K562 (cell line): ENCODE data around the gene TSSK6. TPM values are rescaled to one million over a fixed set of nuclear protein-coding genes. Genes with fewer than 3 reads are reported as not detected.

Experiments used
- ATAC-seq: fragments of 200-7000 bp; cut with Tn5 transposase; 3 replicates; pipeline ENCODE4 v1.9.1; 2020; ENCODE audit warnings: moderate library complexity
- BruUV-seq: library from RNA; stranded (reverse); fragments of 400-500 nt; replicated peaks from 2 replicates; lab custom pipeline; 2021; lab: Mats Ljungman, UMichigan
- CTCF ChIA-PET: fragments of 300-600 bp; formaldehyde crosslinking; extraction: SDS; loops from one replicate; lab custom pipeline; 2021; ENCODE audit warnings: low intra/inter-chr PET ratio; lab: Yijun Ruan, JAX
- POLR2A ChIA-PET: fragments of 300-600, 350-650 bp; sonication (Branson Sonifier 250); formaldehyde crosslinking; extraction: SDS; loops from one replicate; lab custom pipeline; 2021; ENCODE audit warnings: antibody characterized with exemption, inconsistent platforms; lab: Yijun Ruan, JAX
- DNase-seq, 4 experiments: peaks; one replicate each; pipeline versions ENCODE4 v3.0.0 to v3.0.0-alpha.2; 2011 to 2018; ENCODE audit warnings: low spot score in 3 of 4, mixed read lengths in 3 of 4; ENCODE audit errors: extremely low read depth in 1 of 4
- FAIRE-seq: peaks from 2 replicates; lab custom pipeline; 2011; peaks lifted over from hg19 to GRCh38; lab: Jason Lieb, UNC
- H2AFZ ChIP-seq: 2 replicates; pipeline ENCODE4 v1.6.0; 2011; ENCODE audit warnings: low read depth, low read length, control low read depth, inconsistent platforms
- H3K27ac ChIP-seq: fragments of 200-600 bp; 3 replicates; pipeline ENCODE4 v1.8.0; 2011; ENCODE audit warnings: low read depth, mild to moderate bottlenecking, control low read depth, inconsistent platforms, low read length, moderate library complexity, mixed read lengths; ENCODE audit errors: extremely low read depth
- H3K27me3 ChIP-seq, 2 experiments: fragments of 300-600 bp in 1 of 2; 2 replicates in 1 of 2; 3 replicates in 1 of 2; pipeline versions ENCODE4 v1.6.0 to v1.8.0; 2011; ENCODE audit warnings: inconsistent platforms in 2 of 2, low read length in 2 of 2, mild to moderate bottlenecking in 1 of 2, mixed read lengths in 1 of 2, moderate library complexity in 1 of 2; ENCODE audit not compliant: control insufficient read depth in 2 of 2, insufficient read depth in 2 of 2
- H3K36me3 ChIP-seq: fragments of 300-600 bp; 3 replicates; pipeline ENCODE4 v1.8.0; 2011; ENCODE audit warnings: mild to moderate bottlenecking, low read length, inconsistent platforms; ENCODE audit not compliant: control insufficient read depth, insufficient read depth
- H3K4me1 ChIP-seq, 2 experiments: fragments of 200-600 bp in 1 of 2; replicated peaks in 1 of 2; 2 replicates in 1 of 2; 3 replicates in 1 of 2; pipeline versions ENCODE4 v1.5.1 to v1.8.0; 2011; ENCODE audit warnings: inconsistent platforms in 2 of 2, low read length in 2 of 2, mild to moderate bottlenecking in 1 of 2, mixed read lengths in 1 of 2, moderate library complexity in 1 of 2; ENCODE audit not compliant: control insufficient read depth in 2 of 2, insufficient read depth in 2 of 2
- H3K4me2 ChIP-seq: 2 replicates; pipeline ENCODE4 v1.6.1; 2011; ENCODE audit warnings: low read length, control low read depth, inconsistent platforms, mixed read lengths; ENCODE audit not compliant: insufficient read depth
- H3K4me3 ChIP-seq: fragments of 200-600 bp; sonication (generic), shearing (Covaris generic); 2 replicates; pipeline ENCODE4 v1.5.1; 2016; ENCODE audit warnings: control low read depth, inconsistent platforms
- H3K79me2 ChIP-seq: fragments of 200-600 bp; 3 replicates; pipeline ENCODE4 v1.8.0; 2011; ENCODE audit warnings: low read length, inconsistent platforms; ENCODE audit not compliant: control insufficient read depth, insufficient read depth
- H3K9ac ChIP-seq, 2 experiments: 2 replicates each; pipeline versions ENCODE4 v1.6.0 to v1.6.1; 2011; ENCODE audit warnings: low read depth in 2 of 2, low read length in 2 of 2, control low read depth in 1 of 2, inconsistent platforms in 1 of 2, mild to moderate bottlenecking in 1 of 2, mixed read lengths in 1 of 2; ENCODE audit not compliant: insufficient read depth in 1 of 2
- H3K9me1 ChIP-seq: one replicate; pipeline ENCODE4 v1.6.0; 2011; ENCODE audit warnings: inconsistent platforms, mild to moderate bottlenecking, low read length, moderate library complexity; ENCODE audit not compliant: control insufficient read depth, insufficient read depth
- H3K9me3 ChIP-seq: replicated peaks from 2 replicates; pipeline ENCODE4 v1.5.1; 2011; ENCODE audit warnings: low read depth, low read length, inconsistent platforms; ENCODE audit not compliant: control insufficient read depth, insufficient read depth
- H4K20me1 ChIP-seq: replicated peaks from 2 replicates; pipeline ENCODE4 v1.6.1; 2011; ENCODE audit warnings: low read length, inconsistent platforms, mixed read lengths; ENCODE audit not compliant: control insufficient read depth, insufficient read depth
- BRD4 ChIP-seq: fragments of 200-600 bp; sonication (generic); IDR thresholded peaks from 2 replicates; pipeline ENCODE4 v1.6.1; 2017; ENCODE audit warnings: inconsistent platforms
- E2F6 ChIP-seq, 2 experiments: IDR thresholded peaks; 2 replicates each; pipeline ENCODE4 v1.6.1; 2011; ENCODE audit warnings: borderline replicate concordance in 1 of 2, control low read depth in 1 of 2, low read depth in 1 of 2, low read length in 1 of 2, mild to moderate bottlenecking in 1 of 2, mixed read lengths in 1 of 2, moderate library complexity in 1 of 2; ENCODE audit not compliant: insufficient read depth in 1 of 2, insufficient read length in 1 of 2, poor library complexity in 1 of 2, severe bottlenecking in 1 of 2; ENCODE audit errors: extremely low read depth in 1 of 2
- ERF ChIP-seq: fragments of 450-650 bp; formaldehyde crosslinking; IDR thresholded peaks from 2 replicates; pipeline ENCODE4 v1.4.0; 2020; ENCODE audit warnings: mild to moderate bottlenecking, mixed read lengths
- MECOM ChIP-seq: fragments of 250-450 bp; sonication (Bioruptor Pico); IDR thresholded peaks from 2 replicates; pipeline ENCODE4 v1.8.0; 2022; ENCODE audit warnings: inconsistent platforms
- MED1 ChIP-seq: sonication (generic); formaldehyde crosslinking; IDR thresholded peaks from 2 replicates; pipeline ENCODE4 v1.8.1; 2023; ENCODE audit warnings: missing genetic modification reagents, borderline replicate concordance
- NCOA1 ChIP-seq: fragments of 450-650 bp; IDR thresholded peaks from 2 replicates; pipeline ENCODE4 v1.6.1; 2016; ENCODE audit warnings: low read depth
- PATZ1 ChIP-seq: fragments of 250-450 bp; sonication (Bioruptor Pico); IDR thresholded peaks from 2 replicates; pipeline ENCODE4 v1.5.0; 2020; ENCODE audit warnings: mild to moderate bottlenecking, borderline replicate concordance
- PHB2 ChIP-seq: fragments of 450-650 bp; IDR thresholded peaks from 2 replicates; pipeline ENCODE4 v1.6.1; 2017; ENCODE audit warnings: low read depth
- POLR2A ChIP-seq: fragments of 450-650 bp; conservative IDR thresholded peaks from 2 replicates; pipeline ENCODE4 v1.6.1; 2016
- POLR2G ChIP-seq: fragments of 200-400 bp; formaldehyde crosslinking; IDR thresholded peaks from 2 replicates; pipeline ENCODE4 v1.6.1; 2017; ENCODE audit warnings: low read depth, mild to moderate bottlenecking, antibody characterized with exemption, low read length, moderate library complexity
- PRPF4 ChIP-seq: fragments of 200-400 bp; formaldehyde crosslinking; IDR thresholded peaks from one replicate; pipeline ENCODE4 v1.6.1; 2017; ENCODE audit warnings: low read length, low read depth, mild to moderate bottlenecking; ENCODE audit not compliant: insufficient read depth, poor library complexity, severe bottlenecking
- RBM39 ChIP-seq: fragments of 200-400 bp; formaldehyde crosslinking; optimal IDR thresholded peaks from 2 replicates; pipeline ENCODE3; 2018; ENCODE audit warnings: low read depth, low read length
- TFAP4 ChIP-seq: sonication (generic); formaldehyde crosslinking; IDR thresholded peaks from 2 replicates; pipeline ENCODE4 v1.8.0; 2022; ENCODE audit warnings: missing genetic modification reagents, mild to moderate bottlenecking, moderate library complexity, borderline replicate concordance
- XRCC5 ChIP-seq: fragments of 200-400 bp; formaldehyde crosslinking; IDR thresholded peaks from 2 replicates; pipeline ENCODE4 v1.6.1; 2017; ENCODE audit warnings: low read depth, mild to moderate bottlenecking, low read length
- ZNF133 ChIP-seq: fragments of 250-450 bp; sonication (Bioruptor Pico); IDR thresholded peaks from 2 replicates; pipeline ENCODE4 v1.4.0; 2020; ENCODE audit warnings: mild to moderate bottlenecking
- ZNF23 ChIP-seq: fragments of 250-450 bp; sonication (Bioruptor Pico); IDR thresholded peaks from 2 replicates; pipeline ENCODE4 v1.4.0; 2020; ENCODE audit warnings: mild to moderate bottlenecking
- WGBS: fragments of 100-300 bp; shearing (Covaris generic); methylation state at CpG from one replicate; pipeline ENCODE4 v1.1.6; 2016; ENCODE audit warnings: low coverage, mixed read lengths; ENCODE audit not compliant: insufficient coverage; ENCODE audit errors: missing lambda C conversion rate; 5-methylcytosine and 5-hydroxymethylcytosine counted together
- in situ Hi-C: fragments of 300-500 bp; cut with MboI; formaldehyde crosslinking; loops from 4 replicates; pipeline ENCODE4 v1.15.0; 2018; ENCODE audit warnings: inconsistent platforms, mixed read lengths
- intact Hi-C: fragments of 100-400 bp; cut with micrococcal nuclease; formaldehyde crosslinking; loops from 2 replicates; pipeline ENCODE4 v1.14.2; 2022
- polyA plus RNA-seq, 8 experiments: library from polyadenylated mRNA; depleted of rRNA in 4 of 8; stranded (reverse) in 5 of 8; unstranded in 3 of 8; fragments of >200 nt; fragmentation: Nextera tagmentation in 2 of 8; fragmentation: Illumina TruSeq in 1 of 8; extraction: Ambion mirVana in 2 of 8; extraction: Trizol in 1 of 8; gene quantifications; 2 replicates each; pipeline versions ENCODE4 v1.2.1 to v1.2.3, GENCODE V29; 2011 to 2014; ENCODE audit warnings: inconsistent platforms in 1 of 8, missing spikeins in 1 of 8
- total RNA-seq, 7 experiments: library from RNA; depleted of rRNA in 6 of 7; stranded (reverse); fragments of >200 nt in 6 of 7; fragmentation: Illumina TruSeq in 2 of 7; extraction: Trizol in 2 of 7; gene quantifications; 2 replicates each; pipeline versions ENCODE4 v1.2.1 to v1.2.3, GENCODE V29; 2011 to 2021; ENCODE audit warnings: low replicate concordance in 1 of 7

The TSSK6 gene
- total and polyA plus RNA-seq, 9 of the 15 experiments (the other 6 are each of a cell fraction or from before 2014, with no cell fraction given), result 0.21 to 2.6 (median 1.5) TPM; not detected in 3

- Histone ChIP-seq H2AFZ (0 out of 2 replicates have a peak overlapping the region, but pooled peaks have one; percentile 1), H3K4me1 (peaks cover 38 to 54% of the 10 kb centered on the region in 2 experiments), H3K4me3 (no peak overlapping the region; the same call in 1 of the 2 replicates), H3K9me1 (peaks cover 4% of the 10 kb centered on the region), H3K9me3 (no peaks in the 10 kb centered on the region), H3K79me2 (peaks cover 83% of the 10 kb centered on the region), H4K20me1 (peaks cover 26% of the 10 kb centered on the region), H3K27ac (peak overlapping the region; percentile 90), H3K9ac (peak overlapping the region; percentile 66 to 87), H3K4me2 (peak overlapping the region; percentile 53), H3K27me3 (no peaks in the 10 kb centered on the region), H3K36me3 (peaks cover 71% of the 10 kb centered on the region)
- TSS peak; percentile 48 for BruUV-seq
- in situ Hi-C loops, result no loop called here
- intact Hi-C loops, result loop anchor here (1.0 to 5.0 kb wide), 4 partner anchors 44 to 123 kb away; partner anchors contain the start of gene GATAD2A
- 19% methylated on average over 14 of the region's 14 CpGs for WGBS
- peak; percentile 78 to 94 (median 82) for DNase-seq
- CTCF ChIA-PET, result interaction anchor here (0.6 to 2.7 kb wide), 5 partner anchors 119 to 343 kb away, joined by 4 to 18 read pairs (median 7); no protein-coding TSS in a partner anchor
- peak; percentile 83 for ATAC-seq
- FAIRE-seq, result peak; percentile 99
- POLR2A ChIA-PET, result interaction anchor here (0.6 to 2.3 kb wide), 4 partner anchors 13 to 156 kb away, joined by 3 to 11 read pairs (median 5); no protein-coding TSS in a partner anchor
- peak; percentile 47; the same call in 1 of the 2 replicates for TF ChIP-seq NCOA1
- TF ChIP-seq PATZ1 (CRISPR knock-in tag), result no peak
- TF ChIP-seq ERF (CRISPR knock-in tag), result 0 out of 2 replicates have a peak, but pooled peaks have one; percentile 58
- TF ChIP-seq MECOM (CRISPR knock-in tag), result peak; percentile 10; the same call in 1 of the 2 replicates
- peak in 1 of 2 experiments; percentile 34 for TF ChIP-seq E2F6 (IDR thresholded peaks at IDR 0.05; ENCODE audit: borderline replicate concordance in 1 of 2, extremely low read depth in 1 of 2, insufficient read depth in 1 of 2, insufficient read length in 1 of 2, low read depth in 1 of 2, low read length in 1 of 2, poor library complexity in 1 of 2, severe bottlenecking in 1 of 2)
- no peak for TF ChIP-seq ZNF23 (CRISPR knock-in tag)
- TF ChIP-seq BRD4, result peak; percentile 77; the same call in 1 of the 2 replicates
- TF ChIP-seq RBM39, result no peak
- peak; percentile 52; the same call in 1 of the 2 replicates for TF ChIP-seq POLR2A
- TF ChIP-seq PRPF4, result no peak
- TF ChIP-seq POLR2G, result peak; percentile 72
- no peak for TF ChIP-seq XRCC5
- TF ChIP-seq MED1, result no peak
- TF ChIP-seq TFAP4 (CRISPR knock-in tag), result peak; percentile 53; the same call in 1 of the 2 replicates
- TF ChIP-seq ZNF133 (CRISPR knock-in tag), result no peak
- no peak for TF ChIP-seq PHB2
Observed at GRCh38 chr19:19488875-19489690, 26.3 kb downstream of the TSSK6 start.
